Right lobe of liver (tissue), 4 donors: Measurements from ENCODE around the gene MYL12A.

Experiments
- CTCF ChIP-seq, 4 donors: fragments of 200-600 bp in 3 of 4; fragments of 450-650 bp in 1 of 4; IDR thresholded peaks; one replicate each; pipeline versions ENCODE4 v1.5.1 to v1.8.0; 2016 to 2022; ENCODE audit warnings: antibody characterized with exemption in 4 of 4, mild to moderate bottlenecking in 2 of 4
- POLR2A ChIP-seq: fragments of 450-650 bp; IDR thresholded peaks from one replicate; pipeline ENCODE4 v1.6.1; 2017; ENCODE audit warnings: antibody characterized with exemption, mild to moderate bottlenecking
- donor health status: DM: no; HTN: no; CAD: no.
- donor health status: DM: no; HTN: no; CAD: no.
- donor health status: DM: no; HTN: yes; CAD: no.

DNA sequence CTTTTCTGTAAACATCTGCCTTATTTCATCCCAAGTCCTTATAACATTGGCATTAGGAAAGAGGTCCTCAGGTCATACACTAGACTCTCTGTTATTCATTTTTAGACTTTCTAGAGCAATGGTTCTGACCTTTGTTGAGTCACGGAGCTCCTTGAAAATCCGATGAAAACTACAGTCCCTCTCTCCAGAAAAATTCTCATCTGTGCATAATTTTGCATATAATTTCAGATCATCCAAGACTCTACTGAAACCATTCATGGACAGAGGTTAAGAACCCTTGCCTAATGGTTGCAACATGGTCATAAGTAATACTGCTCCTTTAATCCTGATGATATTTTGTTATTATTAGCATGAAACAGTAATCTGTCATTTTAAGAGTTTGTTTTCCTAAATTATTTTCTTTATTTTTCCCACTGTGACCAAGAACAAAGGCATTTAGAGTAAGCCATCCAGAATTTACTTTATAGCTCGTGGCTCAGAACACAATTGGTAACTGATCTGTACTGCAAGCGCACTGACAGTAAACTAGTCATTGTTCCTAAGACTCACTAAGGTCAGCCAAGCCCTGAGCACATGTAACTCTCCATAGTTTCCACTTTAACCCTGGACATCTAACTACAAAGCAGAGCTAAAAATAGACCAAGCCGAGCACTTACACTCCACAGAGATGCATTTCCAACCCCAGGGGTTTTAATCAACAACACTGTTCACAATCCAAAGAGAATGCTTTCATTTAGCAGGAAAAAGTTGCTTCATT lies 36.2 kb upstream of the MYL12A start:
- no peak for TF ChIP-seq CTCF (IDR thresholded peaks at IDR 0.05)
- TF ChIP-seq POLR2A = no peak
